SK-N-DZ (cell line): ENCODE results near the gene DAGLB.
A peak's percentile ranks its signal among the peaks of the same experiment; 100 is the strongest.
"Not testable (repeated sequence)": the region's sequence is repeated elsewhere in the genome, so short reads cannot be mapped to it uniquely, and the experiment has no call there.

ENCODE experiments used
- DNase-seq: peaks from one replicate; pipeline ENCODE4 v3.0.0-alpha.2; 2015; ENCODE audit warnings: low spot score

DAGLB gene

GRCh38 chr7:6461946-6462550 lies 14.3 kb upstream of the DAGLB start:
- DNase-seq: no peak

GRCh38 chr7:6460990-6461584 lies 13.3 kb upstream of the DAGLB start:
- no peak for DNase-seq

- DNase-seq: no peak
These were observed 12.5 kb upstream of the DAGLB start for GRCh38 chr7:6460303-6460702.

- DNase-seq: not testable (repeated sequence)
These were observed 10.9 kb upstream of the DAGLB start for GRCh38 chr7:6458676-6459075.

- no peak for DNase-seq
These were observed 6.0 kb upstream of the DAGLB start for GRCh38 chr7:6453734-6454133.

GRCh38 chr7:6451224-6451705 lies 3.5 kb upstream of the DAGLB start:
- no peak for DNase-seq

- DNase-seq: not testable (repeated sequence)
These were observed 2.8 kb upstream of the DAGLB start for GRCh38 chr7:6450591-6450990.

- not testable (repeated sequence) for DNase-seq
These were observed 2.1 kb upstream of the DAGLB start for GRCh38 chr7:6449884-6450283.

GRCh38 chr7:6448943-6449543 lies 1.3 kb upstream of the DAGLB start:
- no peak for DNase-seq

GRCh38 chr7:6446838-6447580 lies 745 bp downstream of the DAGLB start:
- DNase-seq: peak; percentile 63

GRCh38 chr7:6444516-6445269 lies 3.1 kb downstream of the DAGLB start:
- no peak for DNase-seq

GRCh38 chr7:6443372-6443941 lies 4.3 kb downstream of the DAGLB start:
- no peak for DNase-seq

GRCh38 chr7:6442114-6442513 lies 5.6 kb downstream of the DAGLB start:
- DNase-seq: no peak

GRCh38 chr7:6440381-6440780 lies 7.4 kb downstream of the DAGLB start:
- no peak for DNase-seq

- DNase-seq: peak; percentile 74
These were observed 9.3 kb downstream of the DAGLB start for GRCh38 chr7:6438427-6438826.

GRCh38 chr7:6437251-6437650 lies 10.5 kb downstream of the DAGLB start:
- DNase-seq: no peak

GRCh38 chr7:6436385-6436685 lies 11.4 kb downstream of the DAGLB start:
- no peak for DNase-seq

GRCh38 chr7:6435486-6436384 lies 12.0 kb downstream of the DAGLB start:
- peak; percentile 75 for DNase-seq

- no peak for DNase-seq
These were observed 13.8 kb downstream of the DAGLB start for GRCh38 chr7:6433784-6434615.

- DNase-seq: no peak
These were observed 15.0 kb downstream of the DAGLB start for GRCh38 chr7:6432781-6433180.
